Measurements from ENCODE around the gene PDE4D.

The PDE4D gene

DNA sequence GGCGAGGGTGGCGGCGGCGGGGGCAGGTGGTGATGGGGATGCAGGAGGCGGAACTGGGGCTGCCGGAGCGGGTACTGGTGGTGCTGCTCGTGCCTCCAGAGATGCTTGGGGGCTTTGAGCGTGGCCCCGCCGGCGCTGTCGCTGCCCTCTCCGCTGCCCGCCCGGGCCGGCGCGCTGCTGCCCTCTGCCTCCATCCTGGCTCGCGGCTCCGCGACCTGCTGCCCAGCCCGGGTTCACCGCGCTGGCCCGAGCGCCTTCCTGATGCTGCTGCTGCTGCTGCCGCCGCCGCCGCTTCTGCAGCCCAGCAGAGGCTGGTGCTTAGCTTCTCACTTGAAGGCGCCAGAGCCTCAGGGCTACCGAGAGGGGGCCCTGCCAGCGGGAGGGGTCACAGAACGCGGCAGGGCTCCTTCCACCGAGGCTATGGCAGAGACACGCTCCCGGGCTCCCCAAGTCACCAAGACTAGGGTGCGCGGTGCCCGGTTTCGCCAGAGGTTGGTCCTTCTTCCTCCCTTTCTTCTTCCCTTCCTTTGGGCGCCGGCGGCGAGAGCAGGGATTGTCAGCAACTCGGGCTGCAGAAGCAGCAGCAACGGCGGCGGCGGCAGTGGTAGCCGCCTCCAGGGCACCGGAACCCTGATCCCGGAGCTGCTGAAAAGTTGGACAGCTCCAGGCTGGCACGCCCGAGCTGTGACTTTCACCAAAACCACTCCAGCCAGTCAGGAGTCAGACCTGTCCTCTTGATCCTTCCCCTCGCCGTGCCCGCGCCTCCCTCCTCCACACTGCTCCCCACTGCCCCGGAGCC is at the start of gene PDE4D:
Gene PDE4D, minus strand, starts transcription at position 298 of the 799 bp plus-strand sequence.
- DNase-seq (ENCODE audit: low read depth in 2 of 2), result no peak

DNA sequence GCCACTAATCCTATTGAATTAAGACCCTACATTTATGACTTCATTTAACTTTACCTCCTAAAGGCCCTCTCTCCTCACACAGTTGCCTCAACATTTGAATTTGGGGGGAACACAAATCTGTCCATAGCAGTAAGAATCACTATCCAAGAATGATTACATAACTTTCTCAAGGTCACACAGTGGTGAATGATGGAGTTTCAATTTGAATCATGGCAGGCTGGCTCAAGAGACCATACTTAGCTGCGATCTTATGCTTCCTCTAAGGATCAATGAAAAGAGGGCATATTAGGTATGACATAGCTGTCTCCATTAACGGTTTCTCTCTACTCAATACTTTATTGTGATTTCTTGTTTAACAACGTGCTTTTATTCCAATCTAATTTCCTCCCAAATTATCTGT is 44.1 kb upstream of the PDE4D start:
- DNase-seq (ENCODE audit: low read depth in 2 of 2), result no peak

DNA sequence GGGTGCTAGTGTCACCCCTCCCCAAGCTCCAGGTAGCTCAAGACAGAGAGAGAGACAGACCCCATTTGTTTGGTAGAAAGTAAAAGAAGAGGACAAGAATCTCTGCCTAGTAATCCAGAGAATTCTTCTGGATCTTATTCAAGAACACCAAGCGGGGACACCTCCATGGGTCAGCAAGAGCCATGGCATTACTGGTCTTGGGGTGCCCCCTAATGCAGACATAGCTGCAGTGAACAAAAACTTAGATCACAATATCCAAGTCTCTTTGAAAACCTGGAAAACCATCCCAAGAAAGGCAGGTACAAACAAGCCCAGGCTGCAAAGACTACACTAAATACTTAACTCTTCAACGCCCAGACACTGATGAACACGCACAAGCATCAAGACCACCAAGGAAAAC is 29.9 kb upstream of the PDE4D start:
- DNase-seq (ENCODE audit: low read depth in 2 of 2), result no peak

DNA sequence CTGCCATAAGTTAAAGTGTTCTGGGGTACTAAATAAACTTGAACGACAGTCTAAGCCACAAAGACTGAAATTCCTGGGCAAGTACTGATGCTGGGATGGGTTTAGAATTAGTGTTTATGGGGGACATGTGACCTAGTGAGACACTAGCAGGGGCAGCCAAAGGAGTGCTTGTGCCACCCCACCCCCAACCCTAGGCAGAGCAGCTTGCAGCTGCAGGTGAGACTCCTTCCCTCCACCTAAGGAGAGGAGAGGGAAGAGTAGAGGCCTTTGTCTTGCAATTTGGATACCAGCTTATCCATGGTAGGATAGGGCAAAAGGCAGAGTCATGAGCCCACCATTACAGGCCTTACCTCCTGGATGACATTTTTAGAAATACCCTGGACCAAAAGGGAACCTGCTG is 28.7 kb upstream of the PDE4D start:
- DNase-seq (ENCODE audit: low read depth in 2 of 2), result no peak

DNA sequence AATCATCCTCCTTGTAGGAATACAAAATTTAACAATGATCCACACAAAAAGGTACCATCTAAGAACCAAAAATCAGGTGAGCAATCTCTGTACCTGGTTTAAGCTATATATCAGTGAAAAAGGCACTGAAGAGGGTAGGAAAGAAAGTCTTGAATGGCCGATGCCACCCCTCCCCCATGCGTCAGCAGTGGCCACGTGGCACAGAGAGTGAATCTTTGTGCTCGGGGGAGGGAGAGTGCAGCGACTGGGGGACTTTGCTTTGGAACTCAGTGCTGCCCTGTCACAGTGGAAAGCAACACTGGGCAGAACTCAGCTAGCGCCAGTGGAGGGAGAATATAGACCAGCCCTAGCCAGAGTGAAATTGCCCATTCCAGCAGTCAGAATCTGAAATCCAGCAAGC is 28.3 kb upstream of the PDE4D start:
- DNase-seq (ENCODE audit: low read depth in 2 of 2), result no peak

DNA sequence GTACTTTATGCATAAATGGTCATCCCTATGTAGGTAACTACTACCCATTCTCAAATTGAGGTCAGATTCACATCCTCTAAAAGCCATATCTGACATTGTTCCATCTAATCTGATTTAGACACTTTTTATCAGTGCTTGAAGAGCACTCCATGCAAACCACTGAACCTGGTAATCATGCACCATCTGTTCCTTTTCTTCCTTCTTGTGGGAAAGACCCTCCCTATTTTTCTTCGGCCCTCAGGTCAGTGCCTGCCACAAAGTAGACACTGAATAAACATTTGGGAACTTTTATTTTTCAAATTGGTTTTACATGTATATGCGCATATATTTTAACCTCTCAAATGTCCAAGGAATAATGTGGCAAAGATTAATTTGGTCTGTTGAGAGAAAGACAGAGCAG is 26.0 kb upstream of the PDE4D start:
- no peak for DNase-seq (ENCODE audit: low read depth in 2 of 2)

DNA sequence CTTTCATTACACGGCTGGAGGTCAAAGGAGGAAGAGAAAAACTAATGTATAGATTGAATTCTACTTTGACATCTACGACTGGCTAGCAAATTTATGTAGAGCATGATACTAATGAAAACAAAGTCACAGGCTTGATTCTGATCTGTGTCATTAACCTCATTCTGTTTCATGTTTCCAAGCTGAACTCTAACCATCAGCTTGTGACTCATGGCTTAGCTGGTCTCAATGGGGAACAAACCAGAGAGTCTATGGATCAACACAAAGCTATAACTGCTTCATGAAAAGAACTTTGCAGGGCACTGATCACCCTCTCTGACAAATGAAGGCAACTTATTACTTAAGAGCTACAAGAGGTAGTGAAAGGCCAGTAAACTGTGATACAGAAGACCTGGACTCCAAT is 23.6 kb upstream of the PDE4D start:
- DNase-seq (ENCODE audit: low read depth in 2 of 2), result no peak

DNA sequence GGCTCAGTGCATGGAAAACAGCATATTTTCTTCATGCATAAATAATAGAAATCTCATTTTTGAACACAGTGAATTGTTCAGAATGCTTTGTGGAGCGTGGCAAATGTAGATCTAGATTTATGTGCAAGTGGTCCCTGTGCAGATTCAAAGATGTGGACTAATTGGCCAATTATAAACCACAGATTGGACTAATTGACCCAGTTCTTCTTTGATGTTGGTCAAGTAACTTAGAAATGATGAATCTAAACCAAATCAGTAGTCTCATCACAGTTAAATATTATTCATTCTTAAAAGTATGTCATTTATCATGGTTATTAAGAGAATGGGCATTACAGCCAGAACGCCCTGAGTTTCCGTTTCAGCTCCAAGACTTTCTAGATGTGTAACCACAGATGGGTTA is 11.7 kb upstream of the PDE4D start:
- no peak for DNase-seq (ENCODE audit: low read depth in 2 of 2)

DNA sequence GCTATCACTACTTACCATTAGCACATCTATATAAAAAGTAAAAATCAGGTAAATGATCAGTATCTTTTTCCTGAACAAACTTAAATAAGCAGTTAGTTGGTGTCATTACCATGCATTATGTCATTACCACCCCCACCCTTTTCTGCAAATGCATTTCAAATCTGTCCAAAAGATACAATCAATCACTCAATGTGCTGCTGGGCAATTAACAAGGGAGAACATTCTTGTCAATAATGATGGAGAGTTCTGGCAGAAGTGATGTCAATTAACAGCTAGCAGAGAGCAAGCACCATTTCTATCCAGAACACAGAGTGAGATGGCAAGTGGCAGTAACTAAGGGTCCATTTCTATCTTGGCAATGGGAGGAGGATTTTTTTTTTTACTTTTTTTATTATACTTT is 3.5 kb upstream of the PDE4D start:
- DNase-seq (ENCODE audit: low read depth in 2 of 2), result no peak

DNA sequence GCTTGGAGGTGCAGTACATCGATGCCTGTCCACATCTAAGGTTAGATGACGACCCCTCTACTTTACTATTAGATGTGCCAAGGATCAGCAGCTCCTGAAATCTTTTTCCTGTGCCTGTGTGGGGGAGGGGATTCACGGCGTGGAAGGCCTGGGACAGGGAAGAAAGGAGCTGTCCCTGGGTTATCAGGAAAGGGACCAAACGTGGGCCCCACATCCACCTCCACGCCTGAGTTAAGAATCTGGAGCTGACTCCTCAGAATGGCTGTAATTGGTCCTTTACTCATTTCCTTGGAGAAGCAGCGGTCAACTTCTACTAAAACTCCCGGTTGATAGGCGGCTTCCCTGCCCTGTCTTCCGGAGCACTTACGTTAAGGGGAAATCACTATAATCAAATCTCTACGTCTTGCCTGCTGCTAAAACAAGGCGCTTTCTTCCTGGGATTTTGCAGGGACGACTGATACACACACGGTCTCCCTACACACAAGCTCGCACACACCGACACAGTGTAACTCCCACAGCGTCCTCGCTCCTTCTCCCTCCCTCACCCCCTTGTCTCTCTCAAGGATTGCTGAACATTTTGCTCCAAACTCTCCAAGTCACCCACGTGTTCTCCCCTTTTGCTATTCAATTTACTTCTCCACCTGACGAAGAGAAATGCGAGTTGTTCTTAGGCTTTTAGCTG is 1.4 kb downstream of the PDE4D start:
- DNase-seq (ENCODE audit: low read depth in 2 of 2), result no peak

DNA sequence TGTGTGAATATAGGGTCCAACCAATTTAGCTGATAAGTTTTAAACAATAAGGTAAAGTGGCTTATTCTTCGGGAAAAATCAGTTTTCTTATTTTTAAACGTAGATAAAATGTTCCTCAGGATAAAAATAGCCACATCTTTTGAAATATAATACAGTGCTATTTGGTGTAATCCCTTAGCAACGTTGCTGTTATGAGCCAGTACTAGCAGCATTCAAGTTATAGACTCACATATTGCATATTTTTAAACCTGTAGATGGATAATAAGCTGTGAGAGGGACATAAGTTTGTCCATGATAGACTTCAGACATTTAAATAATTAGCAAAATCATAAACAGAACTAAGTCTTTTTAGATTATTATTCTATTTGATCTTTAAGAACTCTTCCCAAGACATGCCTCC is 6.3 kb downstream of the PDE4D start:
- no peak for DNase-seq (ENCODE audit: low read depth in 2 of 2)

DNA sequence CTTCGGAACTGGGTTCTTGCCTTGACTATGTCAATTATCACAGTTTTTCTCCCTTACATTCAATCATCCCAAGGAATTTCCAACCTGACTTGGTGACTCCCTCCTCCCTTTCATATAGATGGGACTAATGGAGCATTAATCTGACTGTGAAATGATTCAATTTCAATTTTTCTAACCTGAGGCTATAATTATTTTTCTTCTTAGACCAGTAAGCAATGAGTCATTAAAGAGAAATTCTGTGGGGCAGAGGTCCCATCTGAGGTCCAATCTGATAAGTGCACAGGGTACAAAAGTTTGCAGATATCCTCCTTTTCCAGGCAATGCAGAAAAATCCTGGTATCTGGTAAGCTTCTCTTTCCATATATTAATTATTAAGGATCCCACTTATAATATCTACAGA is 18.9 kb downstream of the PDE4D start:
- no peak for DNase-seq (ENCODE audit: low read depth in 2 of 2)

DNA sequence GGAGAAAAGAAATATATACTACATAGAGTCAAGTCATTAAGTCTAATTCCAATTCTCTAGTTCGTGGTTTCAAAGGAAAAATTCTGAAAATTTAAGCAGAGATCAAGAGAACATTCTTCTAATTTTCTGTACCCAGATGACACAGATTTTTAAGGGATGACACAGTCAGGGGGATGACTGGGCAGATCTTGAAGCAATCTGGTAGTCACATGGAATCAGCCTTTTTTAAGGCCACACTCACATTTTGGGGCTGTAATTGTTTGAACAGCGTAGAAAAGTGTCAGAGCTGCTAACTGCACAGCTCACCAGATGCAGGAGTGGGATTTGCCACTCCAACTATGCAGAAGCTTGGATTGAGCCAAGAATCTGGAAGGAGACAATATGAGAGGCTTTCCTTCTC is 20.4 kb downstream of the PDE4D start:
- DNase-seq (ENCODE audit: low read depth in 2 of 2), result no peak

DNA sequence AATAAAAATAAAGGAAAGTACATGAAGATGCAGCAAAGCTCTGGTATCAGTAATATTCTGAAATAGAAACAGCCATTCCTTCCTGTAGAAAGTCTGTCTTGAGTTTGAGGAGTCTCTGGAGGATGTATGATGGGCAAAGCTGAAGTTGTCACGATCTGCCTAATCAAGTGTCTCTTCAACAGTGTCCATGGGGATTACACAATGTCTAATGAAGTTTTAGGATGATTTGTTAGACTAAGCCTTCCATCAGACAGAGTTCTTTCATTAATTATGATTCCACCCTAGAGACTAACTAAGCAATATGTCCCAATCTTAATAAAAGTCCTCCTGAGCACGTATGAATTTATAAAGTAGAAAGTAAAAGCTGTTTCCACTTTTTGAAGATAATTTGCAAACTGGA is 26.9 kb downstream of the PDE4D start:
- DNase-seq (ENCODE audit: low read depth in 2 of 2), result no peak

DNA sequence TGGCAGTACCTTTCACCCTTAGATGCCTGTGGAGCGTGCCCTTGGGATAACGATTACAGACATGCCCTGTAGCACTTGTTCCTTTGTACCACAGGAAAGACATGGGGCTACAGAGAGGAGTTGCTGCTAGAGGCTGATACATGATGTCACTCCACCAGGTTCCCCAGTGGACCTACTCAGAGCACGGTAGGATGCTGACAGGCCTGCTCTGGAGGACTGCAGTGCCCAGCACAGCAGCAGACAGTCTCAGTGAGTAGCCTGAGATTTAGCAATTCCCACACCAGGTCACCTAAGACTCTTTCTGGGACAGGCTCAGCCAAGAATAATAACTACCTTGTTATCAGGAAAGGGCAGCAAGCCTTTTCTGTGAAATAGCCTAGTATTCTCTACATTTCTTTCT is 28.8 kb downstream of the PDE4D start:
- DNase-seq (ENCODE audit: low read depth in 2 of 2), result no peak

DNA sequence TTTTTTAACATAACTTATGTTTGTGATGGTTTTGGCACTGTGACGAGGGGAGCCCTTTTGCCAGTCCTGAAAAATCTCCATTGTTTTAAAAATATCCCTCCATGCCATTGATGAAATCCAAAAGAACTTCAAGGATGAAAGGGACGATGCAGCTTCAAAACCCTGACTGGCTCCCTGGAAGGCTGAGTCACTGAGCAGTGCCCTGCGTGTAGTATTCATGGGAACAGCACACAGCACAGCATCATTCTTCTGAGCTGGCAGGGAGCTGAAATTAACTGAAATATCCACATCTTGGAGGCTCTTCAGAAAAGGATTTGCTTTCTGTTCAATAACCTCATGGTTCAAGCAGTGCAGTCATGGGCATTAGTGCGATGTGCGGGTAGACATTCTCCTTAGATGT is 29.7 kb downstream of the PDE4D start:
- DNase-seq (ENCODE audit: low read depth in 2 of 2), result no peak

DNA sequence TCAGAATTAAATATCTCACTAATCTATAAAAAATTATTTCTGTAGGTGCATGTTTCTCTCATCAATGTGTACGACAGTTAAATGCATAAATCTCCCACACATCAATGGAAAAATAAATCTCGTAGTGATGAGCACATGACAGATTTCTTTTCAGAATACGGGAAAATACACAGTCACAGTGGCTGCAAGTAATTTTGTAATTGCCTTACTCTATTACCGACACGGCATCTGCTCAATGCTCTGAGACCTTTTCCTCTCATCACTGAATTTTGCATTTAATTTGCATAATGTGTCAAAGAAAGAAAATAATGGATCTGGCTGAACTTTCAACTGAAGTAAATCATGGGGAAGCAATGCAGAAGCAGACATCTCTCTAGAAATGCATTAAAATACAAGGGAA is 37.2 kb downstream of the PDE4D start:
- no peak for DNase-seq (ENCODE audit: low read depth in 2 of 2)

DNA sequence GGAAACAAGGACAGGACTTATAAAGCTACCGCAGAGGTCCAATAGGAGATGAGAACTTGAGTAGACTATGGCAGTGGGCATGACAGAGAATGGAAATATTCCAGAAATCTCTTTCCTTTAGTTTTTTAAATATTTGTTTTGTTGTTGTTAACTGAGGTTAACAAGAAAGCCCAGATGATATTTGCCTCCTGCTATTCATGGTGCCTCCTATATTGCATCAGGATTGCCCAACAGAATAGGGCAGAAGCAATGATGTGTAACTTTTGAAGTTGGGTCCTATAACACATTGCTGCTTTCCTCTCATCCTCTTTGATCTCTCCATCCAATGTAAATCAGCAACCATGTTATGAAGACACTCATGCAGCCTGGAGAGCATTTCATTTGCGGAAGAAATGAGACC is 42.8 kb downstream of the PDE4D start:
- DNase-seq (ENCODE audit: low read depth in 2 of 2), result no peak

DNA sequence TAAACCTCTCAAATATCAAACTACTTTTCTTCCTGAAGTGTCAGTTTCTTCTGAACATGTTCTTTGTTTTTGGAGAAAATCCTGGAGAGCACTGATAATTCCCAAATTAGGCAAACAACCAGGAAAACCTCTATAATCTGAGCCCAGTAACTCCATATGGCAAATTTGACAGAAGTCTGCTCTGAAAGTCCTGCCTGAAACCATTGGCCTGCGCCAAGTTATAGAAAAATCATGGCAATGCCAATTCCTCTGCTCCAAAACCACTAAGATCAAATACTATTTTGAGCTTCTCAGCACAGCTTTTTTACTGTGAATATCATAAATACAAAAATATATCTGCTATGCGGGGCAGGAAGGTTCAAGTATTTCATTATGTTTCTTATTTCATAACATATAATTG is 45.9 kb downstream of the PDE4D start:
- DNase-seq (ENCODE audit: low read depth in 2 of 2), result no peak

DNA sequence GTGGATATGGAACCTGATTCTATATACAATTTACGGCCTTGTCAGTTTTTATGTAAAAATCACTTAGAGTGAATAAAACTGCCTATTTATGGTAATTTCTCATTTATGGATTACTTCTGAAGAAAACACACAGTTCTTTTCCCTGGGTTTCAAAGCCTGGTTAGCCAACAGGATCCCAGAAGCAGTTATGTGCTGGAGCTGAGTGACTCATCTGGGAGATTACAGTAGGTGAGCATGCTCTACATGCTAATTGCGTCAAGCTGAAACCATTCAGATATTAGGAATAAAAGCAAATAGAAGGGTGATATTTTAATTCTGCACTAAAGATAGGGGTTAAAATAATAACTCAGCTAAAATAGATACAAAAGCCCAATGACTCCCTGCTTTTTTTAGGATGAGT is 47.8 kb downstream of the PDE4D start:
- no peak for DNase-seq (ENCODE audit: low read depth in 2 of 2)

DNA sequence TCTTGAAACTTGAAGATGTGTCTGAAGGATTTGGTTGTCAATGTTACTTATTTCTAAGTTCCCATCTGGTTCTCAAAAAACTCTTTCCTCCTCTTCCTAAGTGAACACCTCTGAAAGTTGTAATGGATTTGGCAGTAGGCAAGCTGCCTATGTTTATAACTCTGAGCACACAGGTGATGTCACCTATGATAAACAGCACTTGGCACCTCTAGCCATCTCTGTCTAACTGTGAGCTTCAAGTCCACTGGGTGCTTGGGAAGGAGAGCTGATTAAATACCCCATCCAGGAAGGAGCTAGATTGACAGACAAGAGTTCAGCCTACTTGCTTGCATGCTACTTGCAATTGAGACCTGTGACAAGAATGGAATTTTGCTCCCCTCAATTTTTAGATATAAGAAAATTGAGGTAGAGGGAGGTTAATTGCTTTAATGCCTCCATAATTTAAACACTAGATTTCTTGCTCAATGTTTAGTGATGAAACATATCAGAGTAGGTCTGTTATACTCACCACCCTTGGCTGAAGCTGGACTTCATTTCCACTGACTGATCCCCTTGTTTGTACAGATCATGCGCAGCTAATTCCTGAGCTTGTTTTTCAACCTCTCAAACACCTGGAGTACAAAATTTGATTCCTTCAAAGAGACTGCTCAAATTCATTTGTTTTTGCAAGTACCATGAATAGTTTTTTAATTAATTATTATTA is 49.9 kb downstream of the PDE4D start:
- DNase-seq (ENCODE audit: low read depth in 2 of 2), result no peak

DNA sequence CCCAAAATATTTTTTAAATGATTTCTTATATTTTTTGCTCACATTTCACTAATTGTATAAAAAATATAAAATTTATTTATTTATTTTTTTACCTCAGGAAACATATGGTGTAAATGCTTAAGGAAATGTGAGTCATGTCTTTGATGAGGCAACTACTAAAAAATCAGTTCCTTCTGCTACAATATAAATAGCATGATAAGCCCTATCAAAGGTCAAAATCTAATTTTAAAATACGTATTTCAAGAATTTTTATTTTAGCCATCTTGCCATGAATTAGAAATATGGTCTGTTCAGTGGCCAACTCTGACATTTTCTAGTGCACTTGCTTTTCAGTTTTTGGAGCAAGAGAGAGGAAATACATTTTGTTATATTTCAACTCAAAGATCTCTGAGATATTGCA is 50.5 kb downstream of the PDE4D start:
- DNase-seq (ENCODE audit: low read depth in 2 of 2), result no peak

DNA sequence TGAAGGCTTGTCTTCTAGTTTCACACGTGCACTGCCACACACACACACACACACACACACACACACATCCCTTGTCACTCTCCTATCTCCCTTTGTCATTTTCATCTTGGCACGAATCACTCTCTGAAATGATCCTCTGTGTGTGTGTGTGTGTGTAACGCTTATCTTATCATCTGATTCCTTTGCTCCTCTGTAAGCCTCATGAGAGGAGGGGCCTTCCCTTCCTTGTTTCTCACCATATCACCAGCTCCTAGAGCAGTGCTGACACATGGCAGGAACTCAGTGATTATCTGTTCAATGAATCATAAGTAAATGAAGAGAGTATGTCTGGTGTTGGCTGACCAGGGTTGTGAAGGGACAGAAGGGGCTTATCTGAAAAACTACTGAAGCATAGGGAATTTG is 53.3 kb downstream of the PDE4D start:
- DNase-seq (ENCODE audit: low read depth in 2 of 2), result no peak
